GM15510 (cell line): ENCODE measurements around the gene CCDC14.

Experiments used
- POLR2A ChIP-seq: IDR thresholded peaks from 3 replicates; pipeline ENCODE4 v1.6.1; 2011; ENCODE audit warnings: borderline replicate concordance; ENCODE audit not compliant: insufficient read length; ENCODE audit errors: extremely low read depth

Gene CCDC14

DNA sequence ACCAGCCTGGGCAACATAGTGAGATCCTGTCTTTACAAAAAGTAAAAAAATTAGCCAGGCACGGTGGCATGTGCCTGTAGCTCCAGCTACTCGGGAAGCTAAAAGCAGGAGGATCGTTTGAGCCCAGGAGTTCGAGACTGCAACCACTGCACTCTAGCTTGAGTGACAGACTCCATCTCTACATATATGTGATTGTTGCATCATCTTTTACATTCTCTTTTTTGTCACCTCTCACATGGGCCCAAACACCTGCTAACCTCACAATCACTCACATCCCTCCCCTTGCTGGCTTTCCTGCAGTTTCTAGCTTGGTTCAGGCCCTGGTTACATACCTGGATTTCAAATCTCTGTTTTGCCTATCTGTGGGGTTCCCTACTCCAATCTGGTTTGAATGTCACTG is 96.3 kb downstream of the CCDC14 start:
- TF ChIP-seq POLR2A = no peak
